Transverse colon (tissue), 4 donors: ENCODE measurements around the gene FOXO1. TPM values are rescaled to one million over a fixed set of nuclear protein-coding genes. Genes with fewer than 3 reads are reported as not detected.

Experiments used
- DNase-seq: peaks from one replicate; pipeline ENCODE4 v3.0.0-alpha.2; 2019
- H3K27ac ChIP-seq, 4 donors: fragments of 200-600 bp; sonication (generic); 2 replicates each; pipeline ENCODE4 v1.5.1; 2016 to 2018; ENCODE audit warnings: inconsistent platforms in 4 of 4
- H3K27me3 ChIP-seq: fragments of 200-600 bp; sonication (generic); 2 replicates; pipeline ENCODE4 v1.5.1; 2017; ENCODE audit warnings: inconsistent platforms
- H3K36me3 ChIP-seq, 4 donors: fragments of 200-600 bp; sonication (generic); 2 replicates each; pipeline ENCODE4 v1.5.1; 2017 to 2019; ENCODE audit warnings: inconsistent platforms in 4 of 4
- H3K4me1 ChIP-seq, 4 donors: fragments of 200-600 bp; sonication (generic); 2 replicates each; pipeline ENCODE4 v1.5.1; 2017 to 2020; ENCODE audit warnings: inconsistent platforms in 4 of 4
- H3K4me3 ChIP-seq, 4 donors: fragments of 200-600 bp; sonication (generic); 1 replicate in 1 of 4; 2 replicates in 3 of 4; pipeline versions ENCODE4 v1.5.1 to v1.6.1; 2017 to 2019; ENCODE audit warnings: inconsistent platforms in 4 of 4
- H3K9me3 ChIP-seq, 2 donors: fragments of 200-600 bp; sonication (generic); 2 replicates each; pipeline ENCODE4 v1.5.1; 2017 to 2019; ENCODE audit warnings: inconsistent platforms in 2 of 2
- CTCF ChIP-seq, 5 experiments: fragments of 200-600 bp in 3 of 5; fragments of 450-650 bp in 2 of 5; sonication (generic) in 3 of 5; IDR thresholded peaks; 1 replicate in 2 of 5; 2 replicates in 3 of 5; pipeline ENCODE4 v1.5.1; 2016 to 2017; ENCODE audit warnings: antibody characterized with exemption in 5 of 5, inconsistent platforms in 3 of 5, mild to moderate bottlenecking in 2 of 5, moderate library complexity in 1 of 5
- EP300 ChIP-seq: sonication (generic); formaldehyde crosslinking; IDR thresholded peaks from one replicate; pipeline ENCODE4 v1.6.1; 2017; ENCODE audit warnings: antibody characterized with exemption, low read depth
- POLR2A ChIP-seq: fragments of 450-650 bp; IDR thresholded peaks from one replicate; pipeline ENCODE4 v1.6.1; 2016; ENCODE audit warnings: antibody characterized with exemption, mild to moderate bottlenecking, moderate library complexity
- POLR2AphosphoS5 ChIP-seq, 3 donors: sonication (generic); formaldehyde crosslinking; IDR thresholded peaks; one replicate each; pipeline ENCODE4 v1.6.1; 2016; ENCODE audit warnings: antibody characterized with exemption in 3 of 3
- WGBS, 2 donors: methylation state at CpG; one replicate each; pipeline ENCODE4 v1.1.5; 2018; ENCODE audit warnings: low coverage in 1 of 2; 5-methylcytosine and 5-hydroxymethylcytosine counted together
- in situ Hi-C, 4 donors: fragments of 200-750 bp; cut with MboI; loops; one replicate each; pipeline versions ENCODE4 v1.15.0 to v1.15.1; 2017; ENCODE audit warnings: low sequenced_read_pairs in 3 of 4, low pct_ligation_motif_present in 1 of 4, low pct_unique_long_range_greater_than_20kb in 1 of 4
- intact Hi-C: fragments of 100-400 bp; cut with DNase I; formaldehyde crosslinking; loops from one replicate; pipeline ENCODE4 v1.15.1; 2023; ENCODE audit warnings: low total_unique reads
- total RNA-seq, 4 donors: library from RNA; depleted of rRNA; stranded (reverse); fragments of >200 nt; gene quantifications; one replicate each; pipeline ENCODE4 v1.1.0, GENCODE V29; 2016

FOXO1 gene
- total RNA-seq, 4 donors from 2014 or later, result 19.1 to 48.9 (median 38.3) TPM

- H3K36me3 ChIP-seq, result no peaks in the 10 kb centered on the region
- no peak overlapping the region for H3K27ac ChIP-seq
- intact Hi-C loops, result no loop called here
- no peak overlapping the region for H3K4me3 ChIP-seq
- TF ChIP-seq POLR2A, result no peak
- TF ChIP-seq POLR2AphosphoS5 (IDR thresholded peaks at IDR 0.05), result no peak
- TF ChIP-seq EP300, result no peak
- TF ChIP-seq CTCF (IDR thresholded peaks at IDR 0.05), result no peak
- no peak for DNase-seq
- WGBS, 2 donors, result 92 to 95% methylated on average over 2 of the region's 2 CpGs
- no peaks in the 10 kb centered on the region for H3K9me3 ChIP-seq
- H3K27me3 ChIP-seq, result no peaks in the 10 kb centered on the region
- in situ Hi-C loops, result no loop called here
- peaks cover 0 to 2% (median 0%) of the 10 kb centered on the region in 4 donors for H3K4me1 ChIP-seq
These were observed 116.3 kb downstream of the FOXO1 start for GRCh38 chr13:40550130-40550529.

- Histone ChIP-seq H3K27me3 (no peaks in the 10 kb centered on the region), H3K4me3 (no peak overlapping the region), H3K36me3 (no peaks in the 10 kb centered on the region), H3K27ac (no peak overlapping the region), H3K9me3 (no peaks in the 10 kb centered on the region), H3K4me1 (peaks cover 0 to 2% (median 0%) of the 10 kb centered on the region in 4 donors)
- in situ Hi-C loops, result no loop called here
- TF ChIP-seq POLR2AphosphoS5 (IDR thresholded peaks at IDR 0.05) (no peak), CTCF (IDR thresholded peaks at IDR 0.05) (no peak), EP300 (no peak), POLR2A (no peak)
- DNase-seq, result no peak
- intact Hi-C loops, result no loop called here
These were observed 116.8 kb downstream of the FOXO1 start for GRCh38 chr13:40549500-40550094.

GRCh38 chr13:40547591-40548315 lies 118.7 kb downstream of the FOXO1 start:
- Histone ChIP-seq H3K27me3 (no peaks in the 10 kb centered on the region), H3K9me3 (no peaks in the 10 kb centered on the region), H3K4me3 (no peak overlapping the region), H3K4me1 (peaks cover 0 to 2% (median 0%) of the 10 kb centered on the region in 4 donors), H3K36me3 (no peaks in the 10 kb centered on the region), H3K27ac (no peak overlapping the region)
- no peak for DNase-seq
- intact Hi-C loops (no loop called here), in situ Hi-C loops (no loop called here)
- no peak for TF ChIP-seq EP300
- WGBS, 2 donors, result 86 to 93% methylated on average over 2 of the region's 2 CpGs

GRCh38 chr13:40546047-40546446 lies 120.4 kb downstream of the FOXO1 start:
- WGBS, 2 donors, result 87 to 92% methylated on average over 2 to 7 of the region's 7 CpGs
- H3K4me3 ChIP-seq, result no peak overlapping the region
- H3K27me3 ChIP-seq, result no peaks in the 10 kb centered on the region
- H3K27ac ChIP-seq, result no peak overlapping the region
- intact Hi-C loops, result no loop called here
- no peaks in the 10 kb centered on the region for H3K36me3 ChIP-seq
- TF ChIP-seq EP300, result no peak
- TF ChIP-seq CTCF (IDR thresholded peaks at IDR 0.05), result no peak
- no peak for TF ChIP-seq POLR2A
- TF ChIP-seq POLR2AphosphoS5 (IDR thresholded peaks at IDR 0.05), result no peak
- H3K9me3 ChIP-seq, result no peaks in the 10 kb centered on the region
- H3K4me1 ChIP-seq, result peaks cover 0 to 2% (median 0%) of the 10 kb centered on the region in 4 donors
- in situ Hi-C loops, result no loop called here
- DNase-seq, result no peak
